GM11168 (cell line): ENCODE data around the gene CA4.
"Not testable (repeated sequence)": the region's sequence is repeated elsewhere in the genome, so short reads cannot be mapped to it uniquely, and the experiment has no call there.

ENCODE experiments used
- in situ Hi-C: fragments of 300-500 bp; cut with MboI; formaldehyde crosslinking; loops from one replicate; pipeline ENCODE4 v1.12.0; 2022; ENCODE audit warnings: low sequenced_read_pairs; ENCODE audit not compliant: unreplicated experiment

The CA4 gene

DNA sequence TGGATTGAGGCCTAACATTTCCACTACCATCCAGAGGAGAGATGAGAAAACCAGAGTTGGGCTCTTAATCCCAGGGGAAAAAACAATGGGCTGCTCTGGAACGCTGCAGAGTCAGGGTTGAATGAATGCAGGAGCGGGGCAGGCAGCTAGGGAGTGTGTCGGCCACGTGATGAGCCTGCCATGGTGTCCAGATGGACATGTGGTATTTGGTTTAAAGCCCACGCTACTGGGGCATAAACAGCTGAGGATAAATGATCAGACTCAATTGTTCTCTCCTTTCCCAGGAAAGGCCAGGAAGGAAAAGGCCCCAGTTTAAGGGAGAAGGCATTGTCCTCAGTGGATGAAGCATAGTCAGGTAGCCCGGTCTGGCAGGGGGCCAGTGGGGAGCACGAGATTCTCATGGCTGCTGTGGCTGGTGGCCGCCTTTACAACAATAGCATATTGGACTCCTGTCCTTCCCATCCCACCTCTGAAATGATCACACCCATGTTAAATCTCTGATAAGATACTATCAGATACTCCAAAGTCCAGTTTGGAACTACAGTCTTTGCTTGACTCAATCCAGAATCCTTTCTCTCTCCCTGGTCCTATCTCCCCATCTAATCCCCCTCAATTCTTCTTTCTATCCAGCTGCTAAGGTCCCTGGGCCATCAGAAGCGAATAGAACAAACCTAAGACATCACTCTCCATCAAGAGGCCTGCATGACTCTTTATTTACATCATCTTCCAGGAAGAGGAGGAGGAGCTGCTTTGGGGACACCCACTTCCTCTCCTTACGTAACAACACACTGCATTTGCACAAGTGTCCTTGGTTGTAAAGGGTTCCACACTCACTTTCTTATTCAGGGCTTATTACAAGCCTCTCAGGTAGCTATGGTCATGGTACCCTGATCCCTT lies 20.4 kb downstream of the CA4 start:
- in situ Hi-C loops, result no loop called here

DNA sequence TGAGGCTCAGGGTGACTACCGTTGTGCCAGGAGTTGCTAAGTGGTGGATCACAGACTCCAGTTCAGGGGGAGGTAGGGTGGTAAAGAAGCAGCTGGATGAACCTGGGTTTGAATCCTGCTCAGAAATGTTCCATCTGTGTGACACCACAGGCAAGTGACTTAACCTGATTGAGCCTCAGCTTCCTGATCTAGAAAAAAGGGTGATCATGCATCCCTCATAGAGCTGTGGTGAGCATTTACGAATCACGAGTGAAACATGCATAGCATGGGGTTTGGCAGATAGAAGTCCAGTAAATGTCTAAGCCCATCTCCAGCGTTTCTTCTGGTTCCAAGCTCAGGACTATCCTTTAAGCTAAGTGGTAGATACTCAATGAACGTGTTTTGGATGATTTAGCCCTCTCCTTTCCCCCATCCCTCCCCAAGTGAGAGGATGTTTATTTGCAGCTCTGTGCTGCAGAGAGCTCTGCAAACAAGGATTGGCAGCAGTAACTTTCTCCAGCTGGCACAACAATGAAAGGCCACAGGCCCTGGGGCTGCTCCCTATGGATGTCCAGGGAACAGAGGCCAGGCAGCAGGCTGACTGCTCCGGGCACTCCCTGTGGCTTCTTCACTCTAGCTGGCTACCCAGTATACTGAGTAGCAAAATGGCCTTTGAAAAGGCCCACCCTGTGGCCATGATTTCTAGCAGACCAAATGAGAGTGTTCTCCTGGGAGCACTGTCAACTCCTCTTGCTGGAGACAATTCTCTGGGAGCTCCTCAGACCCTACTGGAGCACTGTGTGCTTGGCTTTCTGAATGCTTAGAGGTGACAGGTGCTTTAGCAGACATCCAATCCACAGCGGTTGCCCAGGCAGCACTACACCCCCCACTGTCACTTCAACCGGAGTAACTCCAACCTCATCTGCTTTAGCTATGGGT lies 21.3 kb downstream of the CA4 start:
- in situ Hi-C loops, result no loop called here

DNA sequence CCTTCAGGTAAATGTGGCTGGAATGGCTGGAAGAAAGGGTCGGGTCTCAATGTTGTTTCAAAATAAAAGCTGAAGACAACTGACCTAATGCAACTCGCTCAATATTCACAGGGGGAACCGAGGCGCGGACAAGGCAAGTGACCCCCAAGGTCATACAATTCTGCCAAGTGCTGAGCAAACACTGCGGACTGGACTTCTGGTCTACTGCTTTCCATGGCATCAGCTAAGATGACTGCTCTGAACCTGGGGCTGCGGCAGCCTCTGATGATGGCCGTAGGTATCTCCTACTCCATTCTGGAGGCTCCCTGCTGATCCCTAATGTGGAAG lies 21.9 kb downstream of the CA4 start:
- in situ Hi-C loops, result no loop called here

GRCh38 chr17:60173304-60173819 lies 23.6 kb downstream of the CA4 start:
- in situ Hi-C loops, result no loop called here

- in situ Hi-C loops, result no loop called here
Observed at GRCh38 chr17:60174035-60174434, 24.3 kb downstream of the CA4 start.

DNA sequence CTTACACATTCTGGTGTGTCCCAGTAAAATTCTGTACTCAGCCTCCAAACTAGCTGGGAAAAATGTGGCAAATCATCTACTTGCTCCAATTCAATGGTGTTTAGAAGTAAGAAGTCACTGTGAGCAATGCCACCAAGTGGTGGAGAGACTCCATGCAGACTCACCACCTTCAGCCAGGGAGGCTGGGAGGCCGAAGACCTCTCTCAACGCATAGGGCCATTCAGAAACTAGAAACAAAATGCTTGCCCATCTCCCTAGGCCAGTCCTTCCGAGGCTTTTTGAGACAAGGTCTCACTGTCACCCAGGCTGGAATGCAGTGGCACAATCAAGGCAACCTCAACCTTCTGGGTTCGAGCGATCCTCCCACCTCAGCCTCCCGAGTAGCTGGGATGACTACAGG lies 25.0 kb downstream of the CA4 start:
- in situ Hi-C loops, result not testable (repeated sequence)

DNA sequence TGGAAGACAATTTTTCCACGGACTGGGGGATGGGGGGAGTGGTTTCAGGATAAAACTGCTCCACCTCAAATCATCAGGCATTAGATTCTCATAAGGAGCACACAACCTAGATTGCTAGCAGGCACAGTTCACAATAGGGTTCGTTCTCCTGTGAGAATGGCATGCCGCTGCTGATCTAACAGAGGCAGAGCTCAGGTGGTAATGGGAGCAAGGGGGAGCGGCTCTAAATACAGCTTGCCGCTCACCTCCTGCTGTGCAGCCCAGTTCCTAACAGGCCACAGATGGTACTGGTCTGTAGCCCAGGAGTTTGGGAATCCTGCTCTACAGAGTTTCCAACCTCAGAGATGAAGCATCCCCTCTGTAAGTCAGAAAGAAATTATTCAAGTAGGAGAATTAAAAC lies 27.0 kb downstream of the CA4 start:
- in situ Hi-C loops, result not testable (repeated sequence)

- in situ Hi-C loops, result not testable (repeated sequence)
Observed at GRCh38 chr17:60178180-60178579, 28.4 kb downstream of the CA4 start.

- in situ Hi-C loops, result not testable (repeated sequence)
Observed at GRCh38 chr17:60180380-60180779, 30.6 kb downstream of the CA4 start.

DNA sequence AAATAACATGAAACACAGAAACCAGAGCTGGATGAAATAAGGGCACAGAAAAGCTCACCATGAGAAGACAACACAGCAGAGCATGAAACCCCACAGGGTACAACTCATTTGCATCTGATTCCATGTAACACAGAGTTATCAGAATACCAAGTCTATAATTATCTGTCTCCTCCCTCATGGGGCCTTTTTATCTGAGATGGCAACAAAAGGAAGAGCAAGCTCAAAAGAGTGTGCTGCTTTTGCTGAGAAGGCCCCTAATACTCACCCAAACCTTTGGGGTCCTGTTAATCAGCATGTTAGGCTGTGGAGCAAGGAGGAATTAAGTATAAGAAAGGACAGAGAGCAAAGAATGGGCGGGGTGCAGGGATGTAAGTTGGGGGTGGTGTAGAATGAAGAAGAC lies 36.6 kb downstream of the CA4 start:
- in situ Hi-C loops, result not testable (repeated sequence)

GRCh38 chr17:60186846-60187745 lies 37.3 kb downstream of the CA4 start:
- in situ Hi-C loops, result not testable (repeated sequence)

DNA sequence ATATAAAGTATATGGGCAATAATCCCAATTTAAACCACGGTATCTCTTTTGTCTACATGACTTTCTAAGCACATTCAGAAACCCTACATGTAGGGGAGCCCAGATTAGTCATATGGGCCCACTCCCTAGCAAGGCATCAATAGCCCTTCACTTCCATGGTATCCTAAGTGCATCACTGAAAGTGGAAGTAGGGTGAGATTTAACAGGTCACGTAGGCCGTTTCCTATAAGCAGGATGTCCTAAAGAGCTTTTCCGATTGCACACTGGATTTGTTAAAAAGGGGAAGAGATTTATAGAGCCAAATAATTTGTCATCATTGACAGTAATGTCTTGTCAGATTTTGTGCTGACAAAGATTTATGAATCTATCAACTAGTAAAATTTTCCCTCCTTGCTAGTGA lies 39.0 kb downstream of the CA4 start:
- in situ Hi-C loops, result no loop called here

GRCh38 chr17:60190032-60190431 lies 40.3 kb downstream of the CA4 start:
- in situ Hi-C loops, result not testable (repeated sequence)

GRCh38 chr17:60193032-60193431 lies 43.3 kb downstream of the CA4 start:
- in situ Hi-C loops, result not testable (repeated sequence)

DNA sequence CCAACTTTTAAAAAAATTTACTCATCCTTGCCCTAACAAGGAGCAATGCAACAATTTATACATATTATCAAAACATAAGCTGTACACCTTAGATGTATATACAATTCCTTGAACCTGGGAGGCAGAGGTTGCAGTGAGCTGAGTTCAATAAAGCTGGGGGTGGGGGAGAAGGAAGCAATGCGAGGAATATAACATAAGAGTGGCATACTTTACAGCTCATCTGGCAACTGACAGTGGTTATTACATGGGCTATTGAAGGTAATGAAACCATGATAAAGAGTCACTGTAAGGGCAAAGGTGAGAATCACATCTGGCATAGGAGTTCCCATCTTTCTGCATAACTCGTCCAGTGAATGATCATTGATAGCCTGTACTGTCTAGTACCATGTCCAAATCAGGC lies 43.7 kb downstream of the CA4 start:
- in situ Hi-C loops, result no loop called here

- in situ Hi-C loops, result not testable (repeated sequence)
Observed at GRCh38 chr17:60194141-60194540, 44.4 kb downstream of the CA4 start.

- in situ Hi-C loops, result not testable (repeated sequence)
Observed at GRCh38 chr17:60198630-60199029, 48.9 kb downstream of the CA4 start.

DNA sequence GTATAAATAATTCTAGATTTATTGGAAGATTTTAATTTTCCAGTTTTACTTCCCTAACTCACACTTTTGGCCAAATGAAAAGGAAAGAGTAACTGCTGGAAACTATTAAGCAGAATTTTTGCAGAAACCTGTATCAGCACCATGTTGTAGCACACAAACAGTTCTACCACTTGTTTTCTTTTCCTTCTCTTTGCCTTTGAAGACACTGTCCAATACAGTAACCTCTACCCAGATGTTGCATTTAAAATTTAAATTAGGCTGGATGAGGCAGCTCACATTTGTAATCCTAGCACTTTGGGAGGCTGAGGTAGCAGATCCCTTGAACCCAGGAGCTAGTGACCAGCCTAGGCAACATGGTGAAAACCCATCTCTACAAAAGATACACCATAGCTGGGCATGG lies 56.0 kb downstream of the CA4 start:
- in situ Hi-C loops, result not testable (repeated sequence)

- in situ Hi-C loops, result not testable (repeated sequence)
Observed at GRCh38 chr17:60208302-60208701, 58.5 kb downstream of the CA4 start.
